Inferior parietal cortex (tissue), 1 donor: ENCODE results near the gene C3orf22.
"Not testable (repeated sequence)": the region's sequence is repeated elsewhere in the genome, so short reads cannot be mapped to it uniquely, and the experiment has no call there.

Experiments used
- DNase-seq: peaks from one replicate; pipeline ENCODE4 v3.0.0-alpha.2; 2016; ENCODE audit errors: extremely low spot score

Gene C3orf22

DNA sequence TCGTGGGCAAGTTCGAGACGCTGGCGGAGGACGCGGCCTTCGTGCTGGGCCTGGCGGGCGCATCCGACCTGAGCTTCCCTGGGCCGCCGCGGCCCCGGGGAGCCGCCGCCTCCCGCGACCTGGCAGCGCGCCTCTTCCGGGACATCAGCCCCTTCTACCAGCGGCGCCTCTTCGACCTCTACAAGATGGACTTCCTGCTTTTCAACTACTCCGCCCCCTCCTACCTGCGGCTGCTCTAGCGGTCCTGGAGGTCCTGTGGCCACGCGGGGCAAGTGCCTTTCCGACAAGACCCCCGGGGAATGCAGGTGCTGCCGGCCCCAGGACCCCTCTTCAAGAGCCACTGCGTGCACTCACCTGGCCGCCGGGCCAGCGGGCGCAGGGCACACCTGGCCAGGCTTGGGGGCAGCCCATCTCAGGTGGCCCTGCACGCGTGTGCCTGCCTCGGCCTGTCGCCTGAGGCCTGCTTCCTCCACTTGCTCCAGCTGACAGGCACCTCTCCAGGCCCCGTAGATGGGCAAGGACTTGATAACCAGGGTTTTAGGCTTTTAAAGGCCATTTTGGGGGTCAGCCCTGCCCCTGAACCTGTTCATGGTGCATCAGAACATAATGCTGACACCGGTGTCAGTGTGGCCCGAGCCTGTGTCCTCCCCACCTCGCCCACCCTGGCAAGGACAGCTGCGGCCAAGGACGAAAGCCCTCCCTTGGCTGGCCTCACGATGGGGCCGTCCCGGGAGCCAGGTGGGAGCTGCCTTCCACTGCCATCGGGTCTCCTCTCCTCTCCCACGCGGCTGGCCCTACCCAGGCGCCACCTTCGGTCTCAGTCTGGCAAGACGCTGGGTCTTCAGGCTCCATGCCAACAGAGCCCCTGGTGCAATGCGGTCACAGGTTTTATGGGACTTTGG lies 16.1 kb downstream of the C3orf22 start:
- DNase-seq = no peak

GRCh38 chr3:126541628-126542339 lies 16.9 kb downstream of the C3orf22 start:
- no peak for DNase-seq

- no peak for DNase-seq
Observed at GRCh38 chr3:126540951-126541627, 17.6 kb downstream of the C3orf22 start.

GRCh38 chr3:126540342-126540849 lies 18.3 kb downstream of the C3orf22 start:
- no peak for DNase-seq

GRCh38 chr3:126539558-126540250 lies 19.0 kb downstream of the C3orf22 start:
- DNase-seq = no peak

- DNase-seq = no peak
Observed at GRCh38 chr3:126538966-126539365, 19.8 kb downstream of the C3orf22 start.

GRCh38 chr3:126538316-126538715 lies 20.4 kb downstream of the C3orf22 start:
- DNase-seq = no peak

- no peak for DNase-seq
Observed at GRCh38 chr3:126537730-126538281, 20.9 kb downstream of the C3orf22 start.

DNA sequence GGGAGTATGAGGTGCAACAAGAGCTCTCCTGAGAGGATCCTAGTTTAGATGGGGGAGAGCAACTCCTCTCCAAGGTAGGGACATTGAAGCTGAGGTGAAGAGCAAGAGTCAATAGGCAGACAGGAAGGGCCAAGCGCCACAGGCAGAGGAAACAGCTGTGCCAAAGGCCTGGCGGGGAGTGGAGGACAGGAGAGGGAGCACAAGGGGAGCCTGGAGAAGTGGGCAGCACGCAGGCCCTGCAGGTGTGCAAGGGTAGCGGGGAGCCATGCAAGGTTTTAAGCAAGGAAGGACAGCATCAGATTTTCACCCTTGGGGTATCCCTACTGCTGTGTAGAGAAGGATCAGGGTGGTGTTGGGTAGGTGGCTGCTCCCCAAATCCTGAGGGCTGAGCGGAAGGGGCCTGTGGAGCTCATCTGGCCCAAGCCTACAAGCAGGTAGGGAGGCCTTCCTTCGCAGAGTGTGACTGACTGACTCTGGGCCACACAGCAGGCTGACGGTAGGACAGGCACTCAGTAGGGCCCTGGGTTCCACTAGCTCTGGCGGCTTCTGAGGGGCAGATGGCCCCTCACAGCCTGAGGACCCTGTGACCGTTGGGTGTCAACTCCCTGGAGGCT lies 21.5 kb downstream of the C3orf22 start:
- DNase-seq = no peak

DNA sequence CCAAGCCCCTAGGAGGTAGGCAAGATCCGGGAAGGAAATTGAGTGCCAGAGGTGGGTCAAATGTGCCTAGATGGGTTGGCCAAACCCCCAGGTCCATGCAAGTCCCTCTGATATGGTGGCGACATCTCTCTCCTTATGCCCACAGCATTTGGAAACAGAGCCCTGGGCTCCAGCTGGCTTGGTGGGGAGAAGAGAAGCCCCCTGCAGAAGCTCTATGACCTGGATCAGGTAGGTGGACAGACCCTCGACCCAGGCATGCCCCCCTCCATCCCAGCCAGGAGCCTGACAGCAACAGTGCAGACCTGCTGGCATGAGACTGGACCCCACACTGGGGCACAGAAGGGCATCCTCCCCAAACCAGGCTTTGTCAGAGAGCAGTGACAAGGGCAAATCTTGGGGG lies 22.6 kb downstream of the C3orf22 start:
- no peak for DNase-seq

DNA sequence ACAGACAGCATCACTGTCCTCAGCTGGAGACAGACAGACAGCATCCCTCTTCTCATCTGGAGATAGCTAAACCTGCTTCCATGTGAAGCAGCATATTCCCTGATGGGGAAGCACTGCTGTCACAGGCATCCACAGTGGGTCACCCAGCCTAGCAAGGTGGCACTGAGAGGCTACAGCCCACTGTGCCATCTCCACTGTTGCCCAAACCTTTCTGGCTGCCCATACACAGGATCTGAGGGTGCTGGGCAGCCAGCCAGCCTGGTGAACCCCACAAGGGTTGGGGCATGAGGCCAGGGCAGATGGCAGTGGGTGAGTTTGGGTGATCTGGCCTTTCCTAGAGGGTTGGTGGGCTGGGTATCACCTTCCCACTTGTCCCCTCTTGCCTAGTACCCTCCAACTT lies 23.1 kb downstream of the C3orf22 start:
- DNase-seq = no peak

DNA sequence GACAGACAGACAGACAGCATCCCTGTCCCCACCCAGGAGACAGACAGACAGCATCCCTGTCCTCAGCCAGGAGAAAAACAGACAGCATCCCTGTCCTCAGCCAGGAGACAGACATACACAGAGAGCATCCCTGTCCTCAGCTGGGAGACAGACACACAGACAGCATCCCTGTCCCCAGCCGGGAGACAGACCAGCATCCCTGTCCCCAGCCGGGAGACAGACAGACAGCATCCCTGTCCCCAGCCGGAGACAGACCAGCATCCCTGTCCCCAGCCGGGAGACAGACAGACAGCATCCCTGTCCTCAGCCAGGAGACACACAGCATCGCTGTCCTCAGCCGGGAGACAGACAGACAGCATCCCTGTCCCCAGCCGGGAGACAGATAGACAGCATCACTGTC lies 24.0 kb downstream of the C3orf22 start:
- DNase-seq = not testable (repeated sequence)

DNA sequence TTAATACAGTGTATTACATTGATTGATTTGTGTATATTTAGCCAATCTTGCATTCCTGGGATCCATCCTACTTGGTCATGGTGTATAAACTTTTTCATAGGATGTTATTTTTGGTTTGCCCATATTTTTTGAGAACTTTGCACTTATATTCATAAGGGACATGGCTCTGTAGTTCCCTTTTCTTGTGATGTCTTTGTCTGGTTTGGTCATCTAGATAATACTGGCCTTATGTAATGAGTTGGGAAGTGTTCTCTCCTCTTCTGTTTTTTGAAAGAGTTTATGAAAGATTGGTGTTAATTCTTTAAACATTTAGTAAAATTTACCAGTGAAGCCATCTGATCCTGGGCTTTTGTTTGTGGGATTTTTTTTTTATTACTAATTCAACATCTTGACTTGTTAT lies 25.2 kb downstream of the C3orf22 start:
- DNase-seq = no peak

DNA sequence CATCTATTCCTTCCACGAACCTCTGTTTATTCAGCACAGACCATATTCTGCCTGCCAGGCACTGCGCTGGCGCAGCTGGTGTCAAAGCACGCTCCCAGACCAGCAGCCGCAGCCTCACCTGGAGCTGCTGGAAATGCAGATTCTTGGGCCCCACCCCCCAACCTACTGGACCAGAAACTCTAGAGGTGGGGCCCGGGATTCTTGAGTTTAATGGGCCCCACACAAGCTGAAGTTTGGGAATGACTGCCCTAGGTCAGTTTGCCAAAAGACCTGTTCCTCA lies 27.7 kb downstream of the C3orf22 start:
- no peak for DNase-seq

DNA sequence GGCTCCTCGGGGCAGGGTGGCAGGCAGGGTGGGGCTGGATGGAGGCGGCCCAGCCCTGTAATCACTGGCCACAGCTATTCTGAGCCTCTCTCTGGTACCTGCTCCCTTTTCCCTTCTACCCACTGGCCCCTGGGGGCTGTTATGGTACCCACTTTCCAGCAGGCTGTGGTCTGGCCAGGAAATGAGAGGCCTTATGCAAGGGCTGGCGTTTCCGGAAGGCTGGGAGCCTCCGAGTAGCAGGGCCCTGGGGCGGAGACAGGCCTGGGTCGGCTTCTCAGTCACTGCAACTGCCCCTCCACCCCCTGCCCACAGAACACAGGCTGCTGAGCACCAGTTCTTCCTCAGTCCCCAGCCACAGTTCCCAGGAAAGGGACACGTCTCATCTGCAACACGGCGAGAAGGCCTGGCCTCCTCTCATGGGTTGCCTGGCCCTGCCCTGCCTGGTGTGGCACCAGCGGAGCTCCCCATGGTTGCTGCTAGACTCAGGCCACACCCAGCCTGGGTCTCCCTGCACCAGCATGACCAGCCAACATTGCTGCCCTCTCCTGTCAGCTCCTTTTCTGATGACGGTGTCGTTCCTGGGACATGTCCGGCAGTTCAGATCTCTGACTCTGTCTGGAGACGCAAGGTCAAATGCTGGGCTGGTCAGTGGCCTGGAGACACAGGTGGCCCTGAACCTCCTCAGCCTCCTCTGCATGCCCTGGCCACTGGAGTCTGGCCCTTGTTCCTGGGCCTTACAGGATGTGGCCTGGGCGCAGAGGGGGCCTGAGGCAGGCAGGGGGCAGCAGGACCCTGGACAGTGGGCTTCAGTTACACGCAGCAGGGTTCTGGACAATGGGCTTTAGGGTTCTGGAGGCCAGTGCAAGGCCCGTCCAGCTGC lies 28.3 kb downstream of the C3orf22 start:
- DNase-seq = no peak

GRCh38 chr3:126529585-126530170 lies 29.1 kb downstream of the C3orf22 start:
- no peak for DNase-seq

GRCh38 chr3:126528800-126529541 lies 29.8 kb downstream of the C3orf22 start:
- DNase-seq = no peak

DNA sequence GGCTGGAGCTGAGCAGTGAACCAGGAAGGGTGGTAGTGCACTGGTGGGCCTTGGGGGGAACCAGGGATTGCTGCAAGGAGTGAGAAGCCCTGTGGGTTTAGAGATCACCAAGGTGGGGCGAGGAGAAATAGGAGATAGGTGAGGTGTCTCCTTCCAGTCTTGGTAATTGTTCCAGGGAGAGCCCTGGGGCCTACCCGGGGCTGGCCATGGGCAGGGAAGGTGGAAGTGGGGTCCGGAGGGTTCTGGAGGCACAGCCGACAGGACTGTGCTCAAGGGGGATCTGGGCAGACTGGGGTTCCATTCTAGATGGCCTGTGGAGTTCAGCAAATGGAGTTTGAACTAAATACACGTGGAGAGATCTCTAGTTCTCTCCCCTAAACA lies 30.3 kb downstream of the C3orf22 start:
- no peak for DNase-seq
